Endothelial cell of umbilical vein (primary cell): Measurements from ENCODE around the gene ABLIM2. TPM values are rescaled to one million over a fixed set of nuclear protein-coding genes. Genes with fewer than 3 reads are reported as not detected.

ENCODE experiments used
- BruUV-seq: library from RNA; stranded (reverse); fragments of 400-500 nt; replicated peaks from 2 replicates; lab custom pipeline; 2021; lab: Mats Ljungman, UMichigan
- CTCF ChIA-PET: fragments of 300-600, 350-600 bp; sonication (Branson Sonifier 250); formaldehyde crosslinking; loops from one replicate; lab custom pipeline; 2021; ENCODE audit warnings: antibody characterized with exemption, inconsistent platforms; lab: Charles Lee
- POLR2A ChIA-PET: fragments of 300-600, 350-600 bp; sonication (Branson Sonifier 250); formaldehyde crosslinking; loops from one replicate; lab custom pipeline; 2021; ENCODE audit warnings: antibody characterized with exemption, inconsistent platforms; lab: Charles Lee
- DNase-seq: peaks from one replicate; pipeline ENCODE4 v3.0.0-alpha.2; 2011; ENCODE audit warnings: low read depth, low spot score
- FAIRE-seq: peaks from 2 replicates; lab custom pipeline; 2011; peaks lifted over from hg19 to GRCh38; lab: Jason Lieb, UNC
- H2AFZ ChIP-seq: 2 replicates; pipeline ENCODE4 v1.6.0; 2012; ENCODE audit warnings: low read depth, low read length, control low read depth, inconsistent platforms
- H3K27ac ChIP-seq: 2 replicates; pipeline ENCODE4 v1.5.1; 2011; ENCODE audit warnings: low read depth, mild to moderate bottlenecking, control low read depth, low read length, moderate library complexity; ENCODE audit not compliant: insufficient read depth
- H3K27me3 ChIP-seq, 2 experiments: 2 replicates each; pipeline versions ENCODE4 v1.6.0 to v1.6.1; 2011; ENCODE audit warnings: low read length in 2 of 2, mixed read lengths in 1 of 2; ENCODE audit not compliant: control insufficient read depth in 2 of 2, insufficient read depth in 2 of 2
- H3K36me3 ChIP-seq, 2 experiments: 2 replicates in 1 of 2; 3 replicates in 1 of 2; pipeline ENCODE4 v1.5.1; 2011; ENCODE audit warnings: low read length in 2 of 2, mild to moderate bottlenecking in 1 of 2, moderate library complexity in 1 of 2; ENCODE audit not compliant: control insufficient read depth in 2 of 2, insufficient read depth in 2 of 2; ENCODE audit errors: extremely low read depth in 1 of 2
- H3K4me1 ChIP-seq: 3 replicates; pipeline ENCODE4 v1.5.1; 2011; ENCODE audit warnings: mild to moderate bottlenecking, low read length; ENCODE audit not compliant: control insufficient read depth, insufficient read depth; ENCODE audit errors: extremely low read depth
- H3K4me2 ChIP-seq: 2 replicates; pipeline ENCODE4 v1.6.1; 2011; ENCODE audit warnings: low read length, control low read depth, mixed read lengths; ENCODE audit not compliant: insufficient read depth
- H3K4me3 ChIP-seq, 3 experiments: fragments of 200-600 bp in 1 of 3; sonication (generic), shearing (Covaris generic) in 1 of 3; replicated peaks in 1 of 3; 2 replicates each; pipeline ENCODE4 v1.5.1; 2011 to 2016; ENCODE audit warnings: control low read depth in 3 of 3, low read length in 3 of 3, mild to moderate bottlenecking in 2 of 3, inconsistent platforms in 1 of 3, low read depth in 1 of 3, moderate library complexity in 1 of 3; ENCODE audit not compliant: insufficient read depth in 1 of 3
- H3K79me2 ChIP-seq: 2 replicates; pipeline ENCODE4 v1.6.0; 2012; ENCODE audit warnings: low read length, inconsistent platforms; ENCODE audit not compliant: control insufficient read depth, insufficient read depth
- H3K9ac ChIP-seq: replicated peaks from 2 replicates; pipeline ENCODE3; 2011; ENCODE audit warnings: low read length, control low read depth; ENCODE audit not compliant: insufficient read depth; ENCODE audit errors: extremely low read depth
- H3K9me1 ChIP-seq: replicated peaks from 3 replicates; pipeline ENCODE4 v1.6.0; 2011; ENCODE audit warnings: mild to moderate bottlenecking, low read length; ENCODE audit not compliant: control insufficient read depth, insufficient read depth; ENCODE audit errors: extremely low read depth
- H3K9me3 ChIP-seq: replicated peaks from 2 replicates; pipeline ENCODE4 v1.5.1; 2012; ENCODE audit warnings: low read length, inconsistent platforms; ENCODE audit not compliant: control insufficient read depth, insufficient read depth
- H4K20me1 ChIP-seq: replicated peaks from 2 replicates; pipeline ENCODE3; 2011; ENCODE audit warnings: mild to moderate bottlenecking, low read length; ENCODE audit not compliant: control insufficient read depth, insufficient read depth; ENCODE audit errors: extremely low read depth
- EZH2 ChIP-seq: IDR thresholded peaks from 2 replicates; pipeline ENCODE4 v1.6.1; 2012; ENCODE audit warnings: borderline replicate concordance, low read depth, mild to moderate bottlenecking, moderate library complexity, low read length, inconsistent platforms; ENCODE audit not compliant: severe bottlenecking
- GATA2 ChIP-seq: IDR thresholded peaks from 2 replicates; pipeline ENCODE4 v1.7.0; 2011; ENCODE audit warnings: low read depth, mild to moderate bottlenecking, moderate library complexity, mixed read lengths, low read length; ENCODE audit not compliant: insufficient read length, insufficient read depth
- JUN ChIP-seq: IDR thresholded peaks from 2 replicates; pipeline ENCODE4 v1.6.1; 2011; ENCODE audit warnings: borderline replicate concordance, low read depth; ENCODE audit not compliant: insufficient read length, insufficient read depth
- MYC ChIP-seq: IDR thresholded peaks from one replicate; pipeline ENCODE4 v1.6.1; 2011; ENCODE audit warnings: mild to moderate bottlenecking, low read depth, low read length
- POLR2A ChIP-seq: IDR thresholded peaks from 2 replicates; pipeline ENCODE4 v1.6.1; 2012; ENCODE audit warnings: low read depth, mild to moderate bottlenecking, control low read depth, low read length
- POLR2AphosphoS5 ChIP-seq: IDR thresholded peaks from 2 replicates; pipeline ENCODE4 v1.6.1; 2012; ENCODE audit warnings: low read depth, mild to moderate bottlenecking, control low read depth, low read length, moderate library complexity; ENCODE audit not compliant: insufficient read depth
- dilution Hi-C: fragments of 300-500 bp; cut with MboI; formaldehyde crosslinking; loops from one replicate; pipeline ENCODE4 v1.15.0; 2019; ENCODE audit warnings: low sequenced_read_pairs; ENCODE audit not compliant: extremely low pct_ligation_motif_present
- intact Hi-C: fragments of 100-400 bp; cut with micrococcal nuclease; formaldehyde crosslinking; loops from one replicate; pipeline ENCODE4 v1.10.0; 2022
- polyA plus RNA-seq, 4 experiments: library from polyadenylated mRNA; depleted of rRNA in 3 of 4; stranded (reverse) in 3 of 4; unstranded in 1 of 4; fragments of >200 nt; gene quantifications; 2 replicates each; pipeline versions ENCODE4 v1.2.1 to v1.2.3, GENCODE V29; 2011 to 2012; ENCODE audit warnings: missing spikeins in 1 of 4
- total RNA-seq: library from RNA; stranded (reverse); gene quantifications from 2 replicates; pipeline ENCODE4 v1.2.3, GENCODE V29; 2021
- TF ChIP-seq, protein P1 (sequence below): IDR thresholded peaks from 2 replicates; pipeline ENCODE4 v1.6.1; 2011; ENCODE audit not compliant: insufficient read depth, insufficient read length
- TF ChIP-seq, protein P2 (sequence below), 2 donors: IDR thresholded peaks; 1 replicate in 1 of 2; 2 replicates in 1 of 2; pipeline ENCODE4 v1.5.1; 2011; ENCODE audit warnings: low read length in 2 of 2, mild to moderate bottlenecking in 2 of 2, moderate library complexity in 2 of 2, control low read depth in 1 of 2, inconsistent platforms in 1 of 2, low read depth in 1 of 2; ENCODE audit not compliant: insufficient read depth in 1 of 2; ENCODE audit errors: extremely low read depth in 1 of 2

Gene ABLIM2
- total and polyA plus RNA-seq, 2 donors (not counting 3 experiments of a cell fraction or from before 2014, with no cell fraction given) = 0.28 to 0.66 TPM

DNA sequence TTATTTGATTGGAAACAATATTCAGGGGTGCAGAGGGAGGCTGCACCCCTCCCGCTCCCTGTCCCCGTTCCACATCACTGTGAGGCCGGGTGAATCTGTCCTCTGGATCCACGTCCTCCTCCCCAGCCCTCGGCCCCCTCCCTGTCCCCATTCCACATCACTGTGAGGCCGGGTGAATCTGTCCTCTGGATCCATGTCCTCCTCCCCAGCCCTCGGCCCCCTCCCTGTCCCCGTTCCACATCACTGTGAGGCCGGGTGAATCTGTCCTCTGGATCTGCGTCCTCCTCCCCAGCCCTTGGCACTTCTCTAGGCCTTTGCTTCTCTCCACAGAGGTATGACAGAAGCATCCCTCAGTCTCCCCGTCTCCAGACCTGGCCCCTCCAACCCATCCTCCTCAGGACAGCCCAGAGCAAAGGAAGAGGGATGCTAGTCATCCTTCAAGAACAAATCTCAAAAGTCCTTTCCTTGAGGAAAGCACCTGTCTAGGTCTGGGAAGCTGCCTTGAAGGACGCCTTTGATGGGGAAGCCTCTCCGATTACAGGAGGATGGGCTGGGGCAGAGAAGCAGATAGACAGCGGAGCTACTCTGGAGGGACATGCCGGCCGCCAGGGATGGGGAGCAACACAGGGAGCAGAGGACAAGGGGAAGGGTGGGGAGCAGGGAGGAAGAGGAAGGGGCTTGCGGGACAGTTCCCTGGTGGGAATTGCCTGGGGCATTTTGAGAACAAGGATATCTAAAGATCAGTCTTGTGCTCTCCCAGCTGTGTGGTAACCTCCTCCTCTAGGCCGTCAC is 208.1 kb downstream of the ABLIM2 start:
- no peak overlapping the region for H3K27ac ChIP-seq
- H3K9ac ChIP-seq = no peak overlapping the region
- no TSS peak for BruUV-seq
- FAIRE-seq (no peak), DNase-seq (no peak)
- H3K36me3 ChIP-seq = no peaks in the 10 kb centered on the region
- H3K4me1 ChIP-seq = peaks cover 3% of the 10 kb centered on the region
- no peak overlapping the region for H3K4me2 ChIP-seq
- no peaks in the 10 kb centered on the region for H4K20me1 ChIP-seq
- TF ChIP-seq GATA2 (no peak), POLR2A (no peak), POLR2AphosphoS5 (no peak), MYC (no peak), JUN (no peak), EZH2 (no peak)
- TF ChIP-seq, protein P1, sequence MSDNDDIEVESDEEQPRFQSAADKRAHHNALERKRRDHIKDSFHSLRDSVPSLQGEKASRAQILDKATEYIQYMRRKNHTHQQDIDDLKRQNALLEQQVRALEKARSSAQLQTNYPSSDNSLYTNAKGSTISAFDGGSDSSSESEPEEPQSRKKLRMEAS = no peak
- TF ChIP-seq, protein P2, sequence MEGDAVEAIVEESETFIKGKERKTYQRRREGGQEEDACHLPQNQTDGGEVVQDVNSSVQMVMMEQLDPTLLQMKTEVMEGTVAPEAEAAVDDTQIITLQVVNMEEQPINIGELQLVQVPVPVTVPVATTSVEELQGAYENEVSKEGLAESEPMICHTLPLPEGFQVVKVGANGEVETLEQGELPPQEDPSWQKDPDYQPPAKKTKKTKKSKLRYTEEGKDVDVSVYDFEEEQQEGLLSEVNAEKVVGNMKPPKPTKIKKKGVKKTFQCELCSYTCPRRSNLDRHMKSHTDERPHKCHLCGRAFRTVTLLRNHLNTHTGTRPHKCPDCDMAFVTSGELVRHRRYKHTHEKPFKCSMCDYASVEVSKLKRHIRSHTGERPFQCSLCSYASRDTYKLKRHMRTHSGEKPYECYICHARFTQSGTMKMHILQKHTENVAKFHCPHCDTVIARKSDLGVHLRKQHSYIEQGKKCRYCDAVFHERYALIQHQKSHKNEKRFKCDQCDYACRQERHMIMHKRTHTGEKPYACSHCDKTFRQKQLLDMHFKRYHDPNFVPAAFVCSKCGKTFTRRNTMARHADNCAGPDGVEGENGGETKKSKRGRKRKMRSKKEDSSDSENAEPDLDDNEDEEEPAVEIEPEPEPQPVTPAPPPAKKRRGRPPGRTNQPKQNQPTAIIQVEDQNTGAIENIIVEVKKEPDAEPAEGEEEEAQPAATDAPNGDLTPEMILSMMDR (IDR thresholded peaks at IDR 0.05; ENCODE audit: extremely low read depth in 1 of 2, insufficient read depth in 1 of 2, low read depth in 1 of 2, low read length in 2 of 2) = no peak
- no peaks in the 10 kb centered on the region for H3K27me3 ChIP-seq
- no peak overlapping the region for H2AFZ ChIP-seq
- no peaks in the 10 kb centered on the region for H3K9me3 ChIP-seq
- no peak overlapping the region for H3K4me3 ChIP-seq
- intact Hi-C loops = no loop called here
- H3K79me2 ChIP-seq = no peaks in the 10 kb centered on the region
- ChIA-PET POLR2A (no interaction called here), CTCF (interaction anchor here (2.0 kb wide), 1 partner anchor 10 kb away, joined by 6 read pairs; no protein-coding TSS in a partner anchor)
- H3K9me1 ChIP-seq = no peaks in the 10 kb centered on the region
- dilution Hi-C loops = no loop called here
